GM21737 (cell line): ENCODE measurements around the gene ANKMY1.
"Not testable (repeated sequence)": the region's sequence is repeated elsewhere in the genome, so short reads cannot be mapped to it uniquely, and the experiment has no call there.

Experiments used
- ATAC-seq: cut with Tn5 transposase; IDR thresholded peaks from one replicate; pipeline ENCODE4 v1.9.1; 2021; ENCODE audit warnings: mild to moderate bottlenecking, moderate library complexity; ENCODE audit not compliant: unreplicated experiment

Gene ANKMY1

DNA sequence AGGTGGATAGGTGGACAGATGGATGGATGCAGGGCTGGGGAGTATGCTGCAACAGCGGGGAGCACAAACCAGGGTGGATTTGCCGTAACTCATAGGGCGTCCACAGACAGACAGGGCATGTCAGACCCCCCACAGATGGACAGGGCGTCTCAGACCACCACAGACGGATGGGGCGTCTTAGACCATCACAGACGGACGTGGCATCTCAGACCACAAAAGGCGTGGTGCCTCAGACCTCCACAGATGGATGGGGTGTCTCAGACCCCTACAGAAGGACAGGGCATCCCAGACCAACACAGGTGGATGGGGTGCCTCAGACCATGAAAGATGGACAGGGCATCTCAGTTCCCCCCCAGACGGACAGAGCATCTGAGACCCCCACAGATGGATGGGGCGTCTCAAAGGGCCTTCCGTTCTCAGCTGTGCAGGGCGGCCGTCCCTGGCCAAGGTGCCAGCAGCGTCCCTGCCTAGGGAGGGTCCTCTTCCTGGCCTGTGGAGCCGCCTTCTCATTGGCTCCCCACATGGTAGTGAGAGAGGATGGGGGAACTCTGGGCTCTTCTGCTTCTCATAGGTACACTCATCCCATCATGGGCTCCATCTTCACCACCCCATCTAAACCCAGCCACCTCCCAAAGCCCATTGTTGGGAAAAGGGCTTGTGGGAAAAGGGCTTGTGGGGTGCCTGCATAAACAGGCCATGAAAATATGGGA is 2.1 kb downstream of the ANKMY1 start:
- ATAC-seq: no peak

DNA sequence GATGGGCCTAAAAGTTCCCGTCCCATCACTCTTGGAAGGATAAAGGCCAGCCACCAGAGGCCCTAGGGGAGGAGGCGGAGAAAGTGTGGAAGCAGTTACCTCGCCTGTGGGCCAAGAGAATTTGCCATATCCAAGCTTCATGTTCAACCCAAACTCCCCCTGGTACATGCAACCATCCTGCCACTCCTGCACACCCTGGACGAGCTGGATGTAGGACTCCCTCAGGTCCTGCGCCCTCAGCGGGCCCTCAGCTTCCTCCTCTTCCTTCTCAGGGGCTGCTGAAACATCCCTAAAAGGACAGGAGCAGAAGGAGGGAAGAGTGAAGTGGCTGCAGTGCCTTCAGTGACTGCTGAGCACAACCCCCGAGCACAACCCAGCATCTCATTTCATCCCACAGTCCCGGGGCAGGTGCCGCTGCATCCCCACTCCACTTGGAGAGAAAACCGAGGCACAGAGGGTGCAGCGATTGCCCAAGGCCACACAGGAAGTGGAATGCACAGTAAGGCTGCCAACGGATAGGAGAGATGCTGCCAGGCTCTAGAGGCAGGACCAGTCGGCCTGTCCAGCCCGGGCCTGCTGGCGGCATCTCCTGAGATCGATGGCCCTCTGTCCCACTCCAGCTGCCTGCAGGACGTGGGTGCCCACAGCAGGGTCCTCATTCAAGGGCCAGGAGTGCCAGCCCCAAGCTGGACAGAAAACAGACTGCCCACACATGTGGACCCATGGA is 2.9 kb downstream of the ANKMY1 start:
- no peak for ATAC-seq

DNA sequence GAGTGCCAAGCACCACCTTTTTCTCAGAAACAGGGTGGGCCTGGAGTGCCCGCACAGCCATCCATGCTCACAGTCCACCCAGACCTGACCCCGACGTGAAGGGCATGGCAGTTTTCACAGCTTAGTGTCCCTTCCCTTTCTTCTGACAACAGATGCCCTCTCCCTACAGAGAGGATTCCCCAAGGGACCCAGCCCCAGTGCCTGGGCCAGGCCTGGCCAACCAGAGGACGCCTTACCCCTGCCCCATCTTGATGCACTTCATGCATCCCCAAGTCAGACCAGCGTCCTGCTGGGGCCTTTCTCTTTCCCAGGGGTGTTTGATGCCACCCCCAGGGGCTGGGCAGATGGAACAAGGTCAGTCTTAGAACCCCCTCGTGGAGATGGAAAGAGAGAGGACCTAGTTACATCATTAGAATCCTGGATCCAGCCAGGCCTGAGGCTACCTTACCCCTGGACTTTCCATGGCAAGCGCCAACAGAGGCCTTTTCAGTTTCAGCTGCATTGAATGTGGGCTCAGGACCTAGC is 3.8 kb downstream of the ANKMY1 start:
- no peak for ATAC-seq

DNA sequence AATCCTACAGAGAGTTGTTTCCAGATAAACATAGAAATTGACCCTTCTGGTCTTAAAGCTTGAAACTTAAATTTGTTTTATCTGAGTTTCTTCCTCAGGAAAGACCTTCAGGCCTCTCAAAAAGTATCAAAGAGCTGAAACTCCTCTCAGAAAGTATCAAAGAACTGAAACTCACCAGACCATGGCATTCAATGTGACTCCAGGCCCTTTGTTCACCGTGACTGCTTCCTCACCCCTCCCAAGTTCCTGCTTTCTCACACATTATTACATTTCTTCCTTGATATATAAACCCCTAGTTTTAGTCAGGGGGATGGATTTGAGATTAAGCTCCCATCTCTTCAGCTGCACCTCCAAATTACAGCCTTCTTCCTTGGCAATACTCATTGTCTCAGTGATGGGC is 6.0 kb downstream of the ANKMY1 start:
- ATAC-seq: no peak

DNA sequence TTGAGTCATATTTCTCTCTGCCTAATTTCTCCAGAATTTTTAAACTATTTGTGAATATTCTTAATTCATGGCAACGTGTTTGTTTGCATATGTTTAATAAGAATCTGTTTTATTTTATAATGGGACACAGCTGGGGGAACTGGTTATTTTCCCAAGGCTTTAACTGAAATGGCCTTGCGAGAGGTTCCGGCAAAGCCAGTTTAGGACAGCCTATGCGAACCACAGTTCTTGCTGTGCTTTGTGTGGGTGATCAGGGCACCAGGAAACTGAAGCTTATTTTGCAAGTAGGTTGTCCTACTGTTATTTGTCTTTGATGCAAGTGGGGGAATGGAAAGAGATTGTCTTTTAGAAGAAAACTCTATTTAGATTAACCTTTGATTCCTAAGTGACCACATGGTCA is 6.5 kb downstream of the ANKMY1 start:
- ATAC-seq: no peak

DNA sequence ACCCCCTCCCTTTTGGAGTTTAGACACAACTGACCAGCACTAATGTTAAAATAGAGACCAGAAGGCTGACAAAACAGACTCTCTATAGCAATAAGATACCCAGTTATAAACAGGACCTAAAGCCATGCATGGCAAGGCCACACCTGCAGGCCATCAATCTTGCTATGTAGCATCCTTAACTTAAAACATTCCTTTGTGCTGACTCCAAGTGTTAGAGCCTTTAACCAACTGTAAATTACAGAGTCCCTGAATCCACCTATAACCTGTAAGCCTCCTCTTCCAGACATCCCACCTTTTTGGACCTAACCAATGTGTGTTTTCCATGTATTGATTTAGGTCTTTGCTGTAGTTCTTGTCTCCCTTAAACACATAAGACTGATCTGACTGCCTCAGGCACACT is 17.9 kb downstream of the ANKMY1 start:
- ATAC-seq: no peak

DNA sequence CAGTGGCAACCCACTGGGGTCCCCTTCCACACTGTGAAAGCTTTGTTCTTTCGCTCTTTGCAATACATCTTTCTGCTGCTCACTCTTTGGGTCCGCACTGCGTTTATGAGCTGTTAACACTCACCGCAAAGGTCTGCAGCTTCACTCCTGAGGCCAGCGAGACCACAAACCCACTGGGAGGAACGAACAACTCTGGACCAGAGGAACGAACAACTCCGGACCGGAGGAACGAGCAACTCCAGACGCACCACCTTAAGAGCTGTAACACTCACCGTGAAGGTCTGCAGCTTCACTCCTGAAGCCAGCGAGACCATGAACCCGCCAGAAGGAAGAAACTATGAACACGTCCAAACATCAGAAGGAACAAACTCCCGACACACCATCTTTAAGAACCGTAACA is 18.7 kb downstream of the ANKMY1 start:
- not testable (repeated sequence) for ATAC-seq

DNA sequence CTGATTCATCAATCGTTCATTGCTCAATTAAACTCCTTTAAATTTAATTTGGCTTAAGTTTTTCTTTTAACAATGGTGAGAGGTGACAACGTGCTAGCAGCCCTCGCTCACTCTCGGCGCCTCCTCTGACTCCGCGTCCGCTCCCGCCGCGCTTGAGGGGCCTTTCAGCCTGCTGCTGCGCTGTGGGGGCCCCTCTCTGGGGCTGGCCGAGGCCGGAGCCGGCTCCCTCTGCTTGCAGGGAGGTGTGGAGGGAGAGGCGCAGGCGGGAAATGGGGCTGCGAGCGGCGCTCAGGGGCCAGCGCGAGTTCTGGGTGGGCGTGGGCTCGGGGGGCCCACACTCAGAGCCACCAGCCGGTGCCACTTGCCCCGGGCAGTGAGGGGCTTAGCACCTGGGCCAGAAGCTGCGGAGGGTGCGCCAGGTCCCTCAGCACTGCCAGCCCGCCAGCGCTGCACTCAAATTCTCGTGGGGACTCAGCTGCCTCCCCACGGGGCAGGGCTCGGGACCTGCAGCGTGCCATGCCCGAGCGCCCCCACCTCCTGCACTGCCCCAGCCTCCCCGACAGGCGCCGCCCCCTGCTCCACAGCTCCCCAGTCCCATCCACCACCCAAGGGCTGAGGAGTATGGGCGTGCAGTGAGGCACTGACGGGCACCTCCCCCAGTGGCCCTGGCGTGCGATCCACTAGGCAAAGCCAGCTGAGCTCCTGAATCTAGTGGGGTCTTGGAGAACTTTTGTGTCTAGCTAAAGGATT is 19.6 kb downstream of the ANKMY1 start:
- no peak for ATAC-seq

DNA sequence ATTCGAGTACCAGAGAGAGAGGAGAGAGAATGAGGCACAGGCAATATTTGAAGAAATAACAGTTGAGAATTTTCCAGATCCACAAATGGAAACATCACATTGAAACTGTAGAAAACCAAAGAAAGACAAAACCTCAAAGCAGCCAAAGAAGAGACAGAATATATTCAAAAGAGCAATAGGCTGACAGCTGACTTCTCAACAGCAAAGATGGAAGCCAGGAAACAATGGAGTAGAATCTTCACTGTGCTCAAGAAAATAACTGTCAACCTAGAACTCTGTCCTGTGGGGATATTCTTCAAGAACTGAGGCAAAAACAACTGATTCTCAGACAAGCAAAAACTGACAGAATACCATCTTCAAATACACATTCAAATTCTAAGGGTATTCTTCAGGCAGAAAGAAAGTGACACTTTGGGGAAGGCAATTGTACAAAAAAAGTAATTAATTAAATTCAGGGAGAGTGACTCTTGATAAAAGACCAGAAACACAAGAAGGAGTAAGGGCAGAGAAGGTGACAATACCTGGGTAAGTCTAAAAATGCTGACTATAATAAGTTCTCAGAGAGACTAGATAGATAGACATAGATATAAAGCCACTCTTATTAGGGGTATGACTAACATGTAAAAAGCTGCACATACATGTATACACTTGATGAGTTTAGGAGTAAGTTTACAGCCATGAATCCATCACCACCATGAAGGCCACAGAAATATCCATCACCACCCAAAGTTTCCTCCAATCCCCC is 25.6 kb downstream of the ANKMY1 start:
- ATAC-seq: no peak

DNA sequence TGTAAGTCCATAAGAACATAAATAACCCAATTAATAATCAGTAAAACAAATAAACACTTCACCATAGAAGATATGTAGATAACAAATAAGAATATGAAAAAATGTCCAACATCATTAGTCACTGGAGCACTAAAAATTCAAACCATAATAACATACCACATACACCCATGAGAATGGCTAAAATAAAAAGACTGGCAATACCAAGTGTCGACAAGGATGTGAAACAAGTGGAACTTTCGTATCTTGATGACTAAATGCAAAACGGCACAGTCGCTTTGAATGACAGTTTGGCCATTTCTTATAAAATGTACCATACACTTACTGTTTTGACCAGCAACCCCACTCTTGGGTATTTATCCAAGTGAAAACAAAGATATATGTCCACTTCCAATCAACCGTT is 26.8 kb downstream of the ANKMY1 start:
- no peak for ATAC-seq

DNA sequence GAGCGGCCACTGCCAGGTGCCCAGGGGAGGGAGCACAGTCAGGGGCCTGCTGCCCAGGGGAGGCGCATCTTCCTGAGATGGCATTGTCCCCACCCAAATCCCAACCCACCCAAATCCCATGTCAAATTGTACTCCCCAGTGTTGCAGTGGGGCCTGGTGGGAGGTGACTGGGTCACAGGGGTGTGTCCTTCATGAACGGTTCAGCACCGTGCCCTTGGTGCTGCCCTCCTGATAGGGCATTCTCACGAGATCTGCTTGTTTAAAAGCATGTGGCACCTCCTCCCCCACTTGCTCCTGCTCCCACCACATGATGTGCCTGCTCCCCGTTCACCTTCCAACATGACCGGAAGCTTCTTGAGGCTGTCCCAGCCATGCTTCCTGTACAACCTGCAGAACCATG is 27.6 kb downstream of the ANKMY1 start:
- ATAC-seq: no peak

DNA sequence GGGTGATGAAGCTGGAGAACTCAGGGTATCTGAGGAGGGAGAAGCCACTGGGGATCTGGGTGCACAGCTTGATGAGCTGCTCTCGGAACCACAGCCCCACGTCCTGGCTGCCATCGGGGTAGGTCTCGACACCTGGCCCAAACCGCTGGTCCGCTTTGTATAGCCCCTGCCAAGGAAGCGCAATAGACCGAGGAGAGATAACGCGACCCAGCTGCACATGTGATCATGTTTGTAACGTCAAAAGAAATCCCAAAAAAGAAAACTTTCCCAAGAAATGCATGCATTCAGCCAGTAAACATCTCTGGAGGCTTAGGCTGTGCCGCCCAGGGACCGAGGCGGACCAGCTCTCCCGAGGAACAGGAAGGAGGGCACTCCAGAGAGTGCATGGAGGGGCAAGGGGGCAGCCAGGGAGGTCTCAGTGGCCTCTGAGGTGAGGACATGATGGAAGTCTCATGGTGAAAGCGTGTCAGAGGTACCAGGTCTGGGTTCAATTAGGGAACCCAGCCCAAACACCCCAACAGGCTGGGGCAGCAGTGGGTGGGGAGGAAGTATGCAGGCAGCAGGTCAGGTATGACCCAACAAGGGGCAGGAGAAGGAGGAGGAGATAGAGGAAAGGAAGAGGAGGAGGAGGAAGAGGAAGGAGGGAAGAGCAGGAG is 28.3 kb downstream of the ANKMY1 start:
- no peak for ATAC-seq

DNA sequence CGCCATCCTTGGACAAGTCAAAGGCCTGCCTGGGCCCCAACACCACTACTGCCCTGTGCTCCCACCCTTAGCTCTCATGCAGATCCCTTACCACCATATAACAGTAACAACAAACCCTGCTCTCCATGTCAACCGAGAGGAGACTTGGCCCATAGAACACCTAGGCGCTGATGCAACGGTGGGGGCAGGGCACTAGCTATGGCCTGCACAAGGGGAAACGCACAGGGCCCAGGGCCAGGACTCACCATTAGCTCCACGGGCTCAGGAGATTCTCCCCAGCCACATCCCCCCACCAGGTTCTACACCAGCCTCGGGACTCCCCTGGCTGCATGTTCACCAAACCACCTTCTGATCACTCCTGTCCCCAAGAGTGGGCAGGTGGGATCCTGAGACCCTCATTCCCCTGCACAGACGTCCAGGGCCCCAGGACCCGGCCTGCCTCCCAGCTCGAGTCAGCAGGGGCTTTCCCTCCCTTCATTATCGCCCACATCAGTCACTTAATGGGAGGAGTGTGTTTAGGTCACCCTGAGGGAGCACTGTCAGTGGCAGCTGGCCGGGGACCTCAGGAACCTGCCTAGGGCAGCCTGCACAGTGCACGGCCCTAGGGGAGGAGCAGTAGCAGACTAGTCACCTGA is 29.3 kb downstream of the ANKMY1 start:
- ATAC-seq: no peak

DNA sequence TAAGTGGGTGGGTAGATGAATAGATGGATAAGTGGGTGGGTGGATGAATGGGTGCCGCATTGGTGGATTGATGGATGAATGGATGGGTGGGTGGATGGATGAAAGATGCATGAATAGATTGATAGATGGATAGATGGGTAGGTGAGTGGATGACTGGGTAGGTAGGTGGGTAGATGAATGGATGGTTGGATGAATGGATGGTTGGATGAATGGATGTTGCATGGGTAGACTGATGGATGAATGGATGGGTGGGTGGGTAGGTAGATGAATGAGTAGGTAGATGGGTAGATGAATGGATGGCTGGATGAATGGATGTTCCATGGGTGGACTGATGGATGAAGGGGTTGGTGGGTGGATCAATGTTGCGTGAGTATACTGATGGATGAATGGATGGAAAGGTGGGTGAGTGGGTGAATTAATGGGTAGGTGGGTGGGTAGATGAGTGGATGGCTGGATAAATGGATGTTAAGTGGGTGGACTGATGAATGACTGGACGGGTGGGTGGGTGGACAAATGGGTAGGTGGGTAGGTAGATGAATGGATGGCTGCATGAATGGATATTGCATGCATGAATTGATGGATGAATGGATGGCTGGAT is 30.5 kb downstream of the ANKMY1 start:
- ATAC-seq: no peak

DNA sequence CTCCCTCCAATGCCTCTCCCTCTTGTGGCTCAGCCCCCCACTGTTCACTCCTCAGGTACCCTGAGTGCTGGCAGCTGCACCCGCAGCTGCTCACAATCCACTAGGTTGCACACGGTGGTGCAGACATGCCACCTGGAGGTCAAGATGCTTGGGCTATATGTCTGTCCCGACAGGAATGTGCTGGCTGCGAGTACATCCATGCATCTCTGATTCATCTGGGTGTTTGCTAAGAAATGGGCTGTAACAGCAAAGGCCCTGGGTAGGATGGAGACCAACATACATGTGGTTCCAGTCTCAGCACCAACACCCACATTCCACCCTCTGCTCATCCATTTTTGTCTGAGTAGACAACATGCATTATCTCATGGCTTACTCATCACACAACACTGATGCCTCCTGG is 31.3 kb downstream of the ANKMY1 start:
- ATAC-seq: no peak

DNA sequence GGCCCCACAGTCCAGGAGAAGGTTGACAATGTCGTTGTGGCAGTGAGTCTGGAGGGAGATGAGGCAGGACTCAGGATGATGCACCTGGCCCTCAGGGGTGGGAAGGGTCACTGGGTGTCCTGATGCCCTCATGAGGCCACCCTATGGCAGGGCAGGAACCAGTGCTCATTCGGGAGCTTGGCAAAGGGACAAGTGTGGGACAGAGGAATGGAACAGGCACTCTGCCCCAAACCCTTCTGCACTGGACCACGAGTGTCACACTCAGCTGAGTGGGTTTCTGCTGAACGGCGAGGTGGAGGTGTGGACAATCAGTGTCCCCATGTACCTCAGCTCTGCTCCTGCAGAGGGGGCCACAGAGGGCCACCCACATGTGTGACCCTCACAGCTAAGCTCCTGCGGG is 32.0 kb downstream of the ANKMY1 start:
- no peak for ATAC-seq

DNA sequence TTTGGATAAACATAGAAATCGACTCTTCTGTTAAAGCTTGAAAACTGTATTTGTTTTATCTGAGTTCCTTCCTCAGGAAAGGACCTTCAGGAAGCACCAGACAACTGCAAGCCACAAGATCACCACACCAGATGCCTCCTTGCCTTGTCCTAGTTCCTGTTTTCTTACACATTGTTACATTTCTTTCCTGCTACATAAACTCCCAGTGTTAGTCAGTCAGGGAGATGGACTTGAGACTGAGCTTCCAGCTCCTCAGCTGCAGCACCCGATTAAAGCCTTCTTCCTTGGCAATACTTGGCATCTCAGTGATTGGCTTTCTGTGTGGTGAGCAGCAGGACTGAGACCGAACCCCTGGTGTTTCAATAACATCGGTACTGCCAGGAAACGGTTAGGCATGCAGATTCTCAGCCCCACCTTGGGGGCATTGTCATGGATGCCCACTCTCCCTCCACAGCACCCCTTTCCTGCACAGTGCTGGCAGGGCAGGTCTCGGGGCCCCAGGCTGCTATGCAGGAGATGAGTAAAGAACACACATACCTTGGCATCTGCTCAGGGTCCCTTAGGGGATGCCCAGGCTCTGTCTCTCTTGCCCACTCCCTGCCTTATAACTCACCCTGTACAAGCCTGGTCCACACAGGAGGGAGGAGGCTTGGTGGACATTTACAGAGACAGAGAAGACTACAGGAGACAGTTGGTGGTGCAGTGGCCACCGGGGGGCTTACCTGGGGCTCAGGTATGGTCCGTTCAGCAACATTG is 32.6 kb downstream of the ANKMY1 start:
- ATAC-seq: no peak

DNA sequence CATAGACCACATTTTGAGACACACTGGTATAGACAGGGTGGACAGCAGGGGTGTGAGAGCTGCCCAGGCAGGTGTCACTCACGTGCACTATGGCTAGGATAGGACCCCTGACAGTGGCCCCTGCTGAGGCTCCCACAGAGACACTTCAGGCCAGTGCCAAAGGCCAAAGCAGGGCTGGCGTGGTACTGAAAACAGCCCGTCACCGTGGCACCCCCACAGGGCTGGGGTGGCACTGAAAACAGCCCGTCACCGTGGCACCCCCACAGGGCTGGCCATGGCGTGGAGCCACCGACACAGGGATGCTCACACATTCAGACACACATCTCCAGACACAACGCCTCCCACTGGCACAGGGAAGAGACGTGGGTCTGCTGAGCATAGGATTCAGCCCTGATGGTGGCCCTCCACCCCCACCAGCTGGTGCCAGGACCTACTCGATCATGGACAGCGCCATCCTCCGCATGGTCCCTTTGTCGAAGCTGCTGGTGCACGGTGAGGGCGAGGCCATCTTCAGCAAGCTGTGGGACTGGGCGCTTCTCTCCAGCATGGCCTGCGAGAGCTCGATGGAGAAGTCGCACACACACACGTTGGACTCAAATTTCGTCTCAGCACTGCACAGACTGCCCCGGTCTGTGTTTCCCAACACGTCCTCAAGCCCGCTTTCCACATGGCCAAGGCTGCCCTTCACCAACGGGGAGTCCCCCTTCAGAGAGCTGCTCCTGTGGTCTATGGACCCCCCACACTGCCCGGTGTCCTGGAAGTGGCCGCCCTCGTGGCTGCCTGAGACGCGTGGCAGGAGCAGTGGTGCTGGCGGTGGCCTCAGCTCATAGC is 34.1 kb downstream of the ANKMY1 start:
- ATAC-seq: no peak
